SW 1271 (cell line): ENCODE measurements around the gene CCDC9.
"Not testable (repeated sequence)": the region's sequence is repeated elsewhere in the genome, so short reads cannot be mapped to it uniquely, and the experiment has no call there.

Experiments
- DNase-seq, 2 experiments: peaks; one replicate each; lab custom pipeline; 2025; lab: John Stamatoyannopoulos, UW

CCDC9 gene

DNA sequence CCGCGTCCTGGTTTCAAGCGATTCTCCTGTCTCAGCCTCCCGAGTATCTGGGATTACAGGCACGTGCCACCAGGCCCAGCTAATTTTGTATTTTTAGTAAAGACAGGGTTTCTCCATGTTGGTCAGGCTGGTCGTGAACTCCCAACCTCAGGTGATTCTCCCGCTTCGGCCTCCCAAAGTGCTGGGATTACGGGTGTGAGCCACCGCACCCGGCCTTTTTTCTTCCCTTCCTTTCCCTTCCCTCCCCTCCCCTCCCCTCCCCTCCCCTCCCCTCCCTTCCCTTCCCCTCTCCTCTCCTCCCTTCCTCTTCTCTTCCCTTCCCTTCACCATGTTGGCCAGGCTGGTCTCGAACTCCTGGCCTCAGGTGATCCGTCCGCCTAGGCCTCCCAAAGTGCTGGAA, 44.5 kb downstream of the CCDC9 start:
- not testable (repeated sequence) for DNase-seq

- DNase-seq: no peak
Observed at GRCh38 chr19:47302249-47302648, 45.9 kb downstream of the CCDC9 start.

DNA sequence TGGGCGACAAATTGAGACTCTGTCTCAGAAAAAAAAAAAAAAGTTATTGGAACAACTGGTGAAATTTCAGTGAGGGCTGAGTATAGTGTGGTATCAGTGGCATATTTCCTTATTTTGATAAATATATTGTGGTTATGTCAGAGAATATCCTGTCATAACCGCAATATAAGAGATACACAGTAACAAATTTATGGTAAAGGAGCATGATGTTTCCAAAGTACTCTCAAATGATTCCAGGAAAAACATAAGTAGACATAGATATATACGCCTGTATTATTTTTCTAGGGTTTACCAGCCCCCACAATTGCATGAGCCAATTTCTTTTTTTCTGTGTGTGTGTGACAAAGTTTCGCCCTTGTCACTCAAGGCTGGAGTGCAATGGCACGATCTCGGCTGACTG, 47.6 kb downstream of the CCDC9 start:
- no peak for DNase-seq

DNA sequence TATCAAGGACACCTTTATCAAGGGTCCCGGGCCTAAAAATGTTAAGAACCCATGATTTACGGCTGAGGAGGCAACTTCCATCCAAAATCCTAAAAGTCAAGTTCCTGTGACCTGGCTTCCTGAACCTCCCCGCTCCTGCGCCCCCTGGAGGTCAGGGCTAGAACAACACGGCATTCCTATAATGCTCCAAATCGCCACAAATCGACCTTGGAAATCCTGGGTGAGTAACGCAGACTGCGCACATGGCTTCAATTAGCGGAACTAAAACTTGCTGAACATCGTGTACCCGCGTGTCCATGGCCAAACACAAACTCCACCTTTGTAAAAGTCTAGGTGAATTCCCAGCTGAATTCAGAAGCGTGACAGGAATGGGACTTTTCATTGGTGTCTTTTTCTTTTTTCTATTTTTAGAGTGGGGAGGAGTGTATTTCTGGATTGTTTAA, 49.0 kb downstream of the CCDC9 start:
- DNase-seq: peak; percentile 9 to 60

DNA sequence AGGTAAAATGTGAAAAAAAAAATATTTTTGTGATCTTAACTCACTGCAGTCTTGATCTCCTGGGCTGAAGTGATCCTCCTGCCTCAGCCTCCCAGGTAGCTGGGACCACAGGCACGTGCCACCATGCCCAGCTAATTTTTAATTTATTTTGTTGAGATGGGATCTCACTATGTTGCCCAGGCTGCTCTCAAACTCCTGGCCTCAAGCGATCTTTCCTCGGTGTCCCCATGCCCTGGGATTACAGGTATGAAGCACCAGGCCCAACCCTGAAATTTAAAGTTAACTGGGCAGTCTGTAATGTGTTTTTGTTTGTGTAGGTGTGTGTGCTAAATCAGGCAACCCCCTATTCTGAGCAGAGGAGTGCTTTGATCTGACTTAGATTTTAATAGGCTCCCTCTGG, 50.0 kb downstream of the CCDC9 start:
- DNase-seq: no peak

- no peak for DNase-seq
Observed at GRCh38 chr19:47309038-47309437, 52.7 kb downstream of the CCDC9 start.

- DNase-seq: no peak
Observed at GRCh38 chr19:47309608-47310007, 53.3 kb downstream of the CCDC9 start, which contains the start of gene C5AR1. TSS of gene C5AR1 (plus strand) at chr19:47309861. CDS start at chr19:47309896, 35 bp downstream.

GRCh38 chr19:47310323-47310722, 54.0 kb downstream of the CCDC9 start:
- DNase-seq: no peak

DNA sequence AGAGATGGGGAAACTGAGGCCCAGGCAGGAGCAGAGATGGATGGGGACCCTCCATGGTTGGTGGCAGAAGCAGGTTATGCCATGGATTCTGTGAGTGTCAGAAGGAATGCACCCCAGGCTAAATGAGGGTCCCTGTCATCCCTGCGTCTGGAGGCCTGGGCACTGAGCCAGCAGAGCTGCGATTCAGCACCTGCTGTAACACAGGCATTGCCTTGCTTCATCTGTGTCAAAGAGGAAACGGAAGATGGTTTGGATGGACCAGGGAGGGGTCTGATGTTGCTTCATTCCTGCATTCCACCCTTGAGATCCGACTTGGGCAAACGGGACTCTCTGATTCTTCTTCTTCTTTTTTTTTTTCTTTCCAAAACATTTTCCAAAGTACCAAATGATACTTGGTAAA, 54.5 kb downstream of the CCDC9 start:
- DNase-seq: no peak

- no peak for DNase-seq
Observed at GRCh38 chr19:47312366-47313006, 56.2 kb downstream of the CCDC9 start.

DNA sequence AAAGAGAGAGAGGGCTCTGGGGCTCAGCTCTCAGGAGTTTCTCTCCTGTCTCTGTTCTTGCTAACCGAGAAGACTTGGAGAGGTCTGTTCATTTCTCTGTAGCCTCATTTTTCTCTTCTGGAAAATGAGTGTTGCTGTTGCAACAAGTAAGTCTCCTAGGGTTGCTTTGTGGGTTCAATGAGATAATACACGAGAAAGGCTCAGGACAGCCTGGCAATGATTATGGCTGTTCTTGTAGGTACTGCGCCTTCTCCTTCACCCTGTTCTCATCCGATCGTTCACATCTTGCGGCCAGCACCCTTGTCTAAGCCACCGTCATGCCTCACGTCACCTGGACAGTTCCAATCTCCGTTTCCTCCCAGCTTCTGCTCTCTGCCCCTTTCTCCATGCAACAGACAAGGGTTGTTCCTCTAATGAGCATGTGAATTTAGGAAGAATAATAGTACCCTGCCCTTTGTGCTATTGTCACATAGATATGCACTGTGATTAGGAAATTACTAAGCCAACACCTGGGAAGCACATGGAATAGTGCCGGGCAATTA, 57.5 kb downstream of the CCDC9 start:
- DNase-seq: no peak

DNA sequence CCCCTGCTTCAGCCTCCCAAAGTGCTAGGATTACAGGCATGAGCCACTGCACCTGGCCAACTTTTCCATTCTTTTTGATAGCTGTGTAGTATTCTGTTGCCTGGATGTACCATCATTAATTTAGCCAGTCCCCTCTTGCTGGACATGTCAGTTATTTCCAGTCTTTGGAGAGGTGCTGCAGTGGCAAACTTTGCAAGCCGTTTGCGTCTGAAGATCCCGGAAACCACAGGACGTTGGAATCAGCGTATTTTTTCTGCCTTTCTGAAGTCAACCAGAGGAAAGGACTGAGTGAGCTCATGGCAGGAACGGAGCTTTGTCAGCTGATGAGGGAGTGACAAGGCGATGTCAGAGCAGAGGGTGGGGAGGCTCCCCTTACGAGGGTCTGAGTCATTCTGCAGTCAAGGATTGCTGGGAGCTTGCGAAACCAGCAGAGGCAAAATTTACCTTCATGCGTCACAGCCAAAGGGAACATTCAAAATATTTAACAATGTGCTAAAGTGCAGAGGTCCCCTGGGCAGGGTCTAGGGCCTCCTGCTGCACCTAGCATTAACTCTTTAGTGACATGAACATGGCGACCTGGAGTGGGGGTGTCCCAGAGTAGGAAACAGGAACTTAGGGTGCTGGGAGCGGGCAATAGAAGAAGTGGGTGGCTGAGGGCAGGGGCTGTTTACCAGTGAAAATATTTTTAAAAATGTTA, 58.9 kb downstream of the CCDC9 start:
- peak; percentile 36 to 63 for DNase-seq

- DNase-seq: no peak
Observed at GRCh38 chr19:47316513-47316912, 60.2 kb downstream of the CCDC9 start.

- no peak for DNase-seq
Observed at GRCh38 chr19:47319923-47320871, 63.9 kb downstream of the CCDC9 start.
